Measurements from ENCODE around the gene DNAH2. TPM values are rescaled to one million over a fixed set of nuclear protein-coding genes. Genes with fewer than 3 reads are reported as not detected.

The DNAH2 gene
- total RNA-seq, 4 donors from 2014 or later, result under 0.01 to 1.4 (median under 0.01) TPM

DNA sequence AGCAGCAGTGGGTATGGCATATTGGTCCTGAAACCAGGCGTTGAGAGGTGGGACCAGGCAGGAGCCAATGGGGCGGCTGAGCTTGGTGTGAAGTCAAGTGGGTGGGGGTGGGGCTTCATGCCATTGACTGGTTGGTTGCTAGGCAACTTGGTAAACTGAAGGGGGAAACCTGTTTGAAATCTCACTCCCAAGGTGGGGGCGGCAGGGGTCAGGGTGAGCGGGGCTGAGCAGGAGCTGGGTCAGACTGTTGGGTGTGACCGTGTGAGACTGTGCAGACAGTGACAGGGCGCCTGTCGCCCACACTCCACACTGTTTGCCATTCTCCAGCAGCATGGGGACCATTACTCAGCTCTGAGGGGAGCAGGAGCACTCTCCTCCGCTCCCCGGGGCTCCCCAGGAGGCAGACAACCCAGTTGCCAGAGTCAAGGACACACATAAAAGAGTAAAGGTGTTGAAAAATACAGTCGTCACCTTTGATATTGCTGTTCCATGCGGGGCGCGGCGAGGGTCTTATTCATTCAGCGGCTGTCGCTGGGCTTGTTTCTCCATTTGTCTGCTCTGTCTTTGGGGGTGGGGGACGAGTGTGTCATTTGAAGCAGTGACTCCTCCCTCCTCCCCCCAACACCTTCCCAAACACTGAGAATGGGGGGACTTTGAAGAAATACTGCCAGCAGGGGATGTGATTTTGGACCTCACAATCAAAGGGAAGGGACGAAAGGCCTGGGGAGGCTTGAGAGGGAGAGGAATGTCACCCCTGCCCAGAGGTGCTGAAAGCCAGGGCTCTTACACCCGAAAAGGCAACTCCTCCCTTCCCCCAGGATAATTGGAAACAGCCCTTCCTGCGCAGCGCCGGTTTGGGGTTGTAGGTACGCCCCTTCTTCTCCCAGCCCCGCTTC lies 13.7 kb upstream of the DNAH2 start:
- 23 to 38% methylated on average over 24 of the region's 24 CpGs for WGBS, 2 donors
- peaks cover 0 to 62% of the 10 kb centered on the region in 2 donors for H3K27me3 ChIP-seq
- H3K4me1 ChIP-seq, result peaks cover 0 to 16% (median 9%) of the 10 kb centered on the region in 4 donors
- no peak for DNase-seq (ENCODE audit: low spot score in 2 of 2)
- H3K9me3 ChIP-seq, result no peaks in the 10 kb centered on the region
- no peak overlapping the region for H3K4me3 ChIP-seq
- no peak overlapping the region for H3K27ac ChIP-seq
- TF ChIP-seq EP300 (IDR thresholded peaks at IDR 0.05) (no peak), CTCF (IDR thresholded peaks at IDR 0.05) (no peak), POLR2A (IDR thresholded peaks at IDR 0.05) (no peak)
- H3K36me3 ChIP-seq, result peaks cover 0 to 45% (median 17%) of the 10 kb centered on the region in 3 donors

- H3K36me3 ChIP-seq, result peaks cover 0 to 43% (median 17%) of the 10 kb centered on the region in 3 donors
- no peak for DNase-seq (ENCODE audit: low spot score in 2 of 2)
- peaks cover 0 to 16% (median 9%) of the 10 kb centered on the region in 4 donors for H3K4me1 ChIP-seq
- H3K9me3 ChIP-seq, result no peaks in the 10 kb centered on the region
- peaks cover 0 to 70% of the 10 kb centered on the region in 2 donors for H3K27me3 ChIP-seq
- TF ChIP-seq EP300 (IDR thresholded peaks at IDR 0.05) (no peak), CTCF (IDR thresholded peaks at IDR 0.05) (no peak), POLR2A (IDR thresholded peaks at IDR 0.05) (no peak)
- peak within 1 kb of the TSS in 2 of 4 donors; percentile 38 to 39 for H3K4me3 ChIP-seq
- no peak within 1 kb of the TSS for H3K27ac ChIP-seq
- 1 to 3% methylated on average over 23 to 44 of the region's 45 CpGs for WGBS, 2 donors
Measured at GRCh38 chr17:7704601-7705268, 12.8 kb upstream of the DNAH2 start, which contains the start of gene EFNB3. EFNB3 (plus strand) TSS chr17:7705202; CDS start chr17:7705599, 397 bp downstream.

GRCh38 chr17:7705269-7706255 lies 12.0 kb upstream of the DNAH2 start:
- H3K36me3 ChIP-seq, result peaks cover 0 to 34% (median 17%) of the 10 kb centered on the region in 3 donors
- no peaks in the 10 kb centered on the region for H3K9me3 ChIP-seq
- TF ChIP-seq EP300 (IDR thresholded peaks at IDR 0.05), result no peak
- TF ChIP-seq CTCF (IDR thresholded peaks at IDR 0.05), result no peak
- no peak for TF ChIP-seq POLR2A (IDR thresholded peaks at IDR 0.05)
- 5 to 6% methylated on average over 25 to 40 of the region's 50 CpGs for WGBS, 2 donors
- H3K4me1 ChIP-seq, result peaks cover 0 to 16% (median 9%) of the 10 kb centered on the region in 4 donors
- no peak overlapping the region for H3K27ac ChIP-seq
- H3K4me3 ChIP-seq, result peak overlapping the region in 2 of 4 donors; percentile 38 to 39
- no peak for DNase-seq (ENCODE audit: low spot score in 2 of 2)
- H3K27me3 ChIP-seq, result peaks cover 0 to 73% of the 10 kb centered on the region in 2 donors

- TF ChIP-seq POLR2A (IDR thresholded peaks at IDR 0.05) (no peak), CTCF (IDR thresholded peaks at IDR 0.05) (no peak)
- H3K27ac ChIP-seq, result no peak overlapping the region
- H3K36me3 ChIP-seq, result peaks cover 0 to 22% (median 13%) of the 10 kb centered on the region in 3 donors
- peaks cover 0 to 16% (median 9%) of the 10 kb centered on the region in 4 donors for H3K4me1 ChIP-seq
- 88 to 95% methylated on average over 3 of the region's 3 CpGs for WGBS, 2 donors
- no peaks in the 10 kb centered on the region for H3K9me3 ChIP-seq
- H3K4me3 ChIP-seq, result no peak overlapping the region
- no peak for DNase-seq (ENCODE audit: low spot score in 2 of 2)
- H3K27me3 ChIP-seq, result peaks cover 0 to 86% of the 10 kb centered on the region in 2 donors
Measured at GRCh38 chr17:7706631-7707354, 10.8 kb upstream of the DNAH2 start.

Measured in tibial nerve (tissue), 4 donors.